Hepatocyte (in vitro differentiated cells): Measurements from ENCODE around the gene EIF4H.

Experiments
- EZH2 ChIP-seq: fragments of 200-600 bp; sonication (generic); IDR thresholded peaks from 2 replicates; pipeline ENCODE4 v1.6.1; 2016; ENCODE audit warnings: antibody characterized with exemption, mild to moderate bottlenecking, borderline replicate concordance
- EZH2phosphoT487 ChIP-seq: fragments of 200-600 bp; sonication (generic); IDR thresholded peaks from one replicate; pipeline ENCODE4 v1.6.1; 2018; ENCODE audit warnings: antibody characterized with exemption, mild to moderate bottlenecking, low read depth, moderate library complexity; ENCODE audit not compliant: unreplicated experiment, severe bottlenecking
- TF ChIP-seq, protein P1 (sequence below): fragments of 200-600 bp; sonication (generic); IDR thresholded peaks from 2 replicates; pipeline ENCODE4 v1.5.1; 2016; ENCODE audit warnings: antibody characterized with exemption, mild to moderate bottlenecking; ENCODE audit not compliant: poor library complexity

DNA sequence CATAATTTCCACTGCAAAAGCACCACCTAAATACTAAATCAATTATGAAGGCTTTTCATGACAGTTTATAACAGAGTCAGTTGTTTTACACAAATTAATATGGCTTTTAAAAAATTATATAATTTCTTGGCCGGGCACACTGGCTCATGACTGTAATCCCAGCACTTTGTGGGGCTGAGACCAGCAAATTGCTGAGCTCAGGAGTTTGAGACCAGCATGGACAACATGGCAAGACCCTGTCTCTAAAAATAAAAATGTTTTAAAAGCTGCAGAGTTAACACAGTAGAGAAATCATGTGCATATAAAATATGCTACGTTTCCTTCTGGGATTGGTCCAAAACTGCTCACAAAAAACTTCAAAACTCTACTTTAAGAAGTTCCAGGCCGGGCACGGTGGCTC lies 43.6 kb upstream of the EIF4H start:
- no peak for TF ChIP-seq EZH2
- TF ChIP-seq, protein P1, sequence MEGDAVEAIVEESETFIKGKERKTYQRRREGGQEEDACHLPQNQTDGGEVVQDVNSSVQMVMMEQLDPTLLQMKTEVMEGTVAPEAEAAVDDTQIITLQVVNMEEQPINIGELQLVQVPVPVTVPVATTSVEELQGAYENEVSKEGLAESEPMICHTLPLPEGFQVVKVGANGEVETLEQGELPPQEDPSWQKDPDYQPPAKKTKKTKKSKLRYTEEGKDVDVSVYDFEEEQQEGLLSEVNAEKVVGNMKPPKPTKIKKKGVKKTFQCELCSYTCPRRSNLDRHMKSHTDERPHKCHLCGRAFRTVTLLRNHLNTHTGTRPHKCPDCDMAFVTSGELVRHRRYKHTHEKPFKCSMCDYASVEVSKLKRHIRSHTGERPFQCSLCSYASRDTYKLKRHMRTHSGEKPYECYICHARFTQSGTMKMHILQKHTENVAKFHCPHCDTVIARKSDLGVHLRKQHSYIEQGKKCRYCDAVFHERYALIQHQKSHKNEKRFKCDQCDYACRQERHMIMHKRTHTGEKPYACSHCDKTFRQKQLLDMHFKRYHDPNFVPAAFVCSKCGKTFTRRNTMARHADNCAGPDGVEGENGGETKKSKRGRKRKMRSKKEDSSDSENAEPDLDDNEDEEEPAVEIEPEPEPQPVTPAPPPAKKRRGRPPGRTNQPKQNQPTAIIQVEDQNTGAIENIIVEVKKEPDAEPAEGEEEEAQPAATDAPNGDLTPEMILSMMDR = no peak
- TF ChIP-seq EZH2phosphoT487 = no peak
